Measurements from ENCODE around the gene ENO3. TPM values are rescaled to one million over a fixed set of nuclear protein-coding genes. Genes with fewer than 3 reads are reported as not detected.
A peak's percentile ranks its signal among the peaks of the same experiment; 100 is the strongest.

Gene ENO3
- total and polyA plus RNA-seq, 11 donors = 253 to 1,459 (median 668) TPM

DNA sequence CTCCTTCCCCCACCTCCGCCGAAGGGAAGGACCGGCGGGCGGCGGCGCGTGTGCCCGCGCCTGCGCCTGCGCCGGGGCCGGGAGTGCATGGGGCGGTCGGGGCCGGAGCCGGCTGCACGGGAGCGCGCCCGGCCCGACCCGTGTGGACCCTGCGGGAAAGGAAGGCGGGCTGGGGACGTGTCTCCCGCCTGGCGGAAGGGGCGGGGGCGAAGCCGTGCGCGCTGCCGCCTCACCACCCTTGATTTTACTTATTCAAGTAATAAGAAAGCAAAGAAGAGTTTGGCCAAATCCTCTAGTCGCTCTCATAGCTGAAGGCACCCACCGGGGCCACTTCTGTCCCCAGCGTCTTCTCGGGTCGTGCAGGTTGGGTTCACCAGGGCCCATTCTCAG is 2.0 kb upstream of the ENO3 start:
- Histone ChIP-seq H3K4me1 (peaks cover 11 to 79% (median 44%) of the 10 kb centered on the region in 12 donors), H3K9me3 (no peaks in the 10 kb centered on the region), H3K27ac (peak overlapping the region; percentile 96 to 100 (median 99)), H3K27me3 (no peaks in the 10 kb centered on the region), H3K36me3 (peaks cover 0 to 31% (median 27%) of the 10 kb centered on the region in 9 donors), H3K4me3 (peak overlapping the region; percentile 73 to 100 (median 98))
- WGBS, 4 donors = 0 to 3% (median 1%) methylated on average over 31 to 40 of the region's 40 CpGs
- intact Hi-C loops (cut with DNase I) = loop anchor here in 5 of 10 donors (1.0 to 5.0 kb wide), 5 partner anchors 9 to 48 kb away; partner anchors contain the start of genes SPAG7 (in 4 of the 5), RNF167 (in 2 of the 5), SLC25A11 (in 2 of the 5) and CAMTA2 (in 1 of the 5)
- TF ChIP-seq, protein P1, sequence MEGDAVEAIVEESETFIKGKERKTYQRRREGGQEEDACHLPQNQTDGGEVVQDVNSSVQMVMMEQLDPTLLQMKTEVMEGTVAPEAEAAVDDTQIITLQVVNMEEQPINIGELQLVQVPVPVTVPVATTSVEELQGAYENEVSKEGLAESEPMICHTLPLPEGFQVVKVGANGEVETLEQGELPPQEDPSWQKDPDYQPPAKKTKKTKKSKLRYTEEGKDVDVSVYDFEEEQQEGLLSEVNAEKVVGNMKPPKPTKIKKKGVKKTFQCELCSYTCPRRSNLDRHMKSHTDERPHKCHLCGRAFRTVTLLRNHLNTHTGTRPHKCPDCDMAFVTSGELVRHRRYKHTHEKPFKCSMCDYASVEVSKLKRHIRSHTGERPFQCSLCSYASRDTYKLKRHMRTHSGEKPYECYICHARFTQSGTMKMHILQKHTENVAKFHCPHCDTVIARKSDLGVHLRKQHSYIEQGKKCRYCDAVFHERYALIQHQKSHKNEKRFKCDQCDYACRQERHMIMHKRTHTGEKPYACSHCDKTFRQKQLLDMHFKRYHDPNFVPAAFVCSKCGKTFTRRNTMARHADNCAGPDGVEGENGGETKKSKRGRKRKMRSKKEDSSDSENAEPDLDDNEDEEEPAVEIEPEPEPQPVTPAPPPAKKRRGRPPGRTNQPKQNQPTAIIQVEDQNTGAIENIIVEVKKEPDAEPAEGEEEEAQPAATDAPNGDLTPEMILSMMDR (IDR thresholded peaks at IDR 0.05) = no peak
- peak in 1 of 2 donors; percentile 62 for TF ChIP-seq POLR2A (IDR thresholded peaks at IDR 0.05)
- peak; percentile 88 to 92 (median 90) for DNase-seq
- ATAC-seq = peak; percentile 64 to 82 (median 78)

DNA sequence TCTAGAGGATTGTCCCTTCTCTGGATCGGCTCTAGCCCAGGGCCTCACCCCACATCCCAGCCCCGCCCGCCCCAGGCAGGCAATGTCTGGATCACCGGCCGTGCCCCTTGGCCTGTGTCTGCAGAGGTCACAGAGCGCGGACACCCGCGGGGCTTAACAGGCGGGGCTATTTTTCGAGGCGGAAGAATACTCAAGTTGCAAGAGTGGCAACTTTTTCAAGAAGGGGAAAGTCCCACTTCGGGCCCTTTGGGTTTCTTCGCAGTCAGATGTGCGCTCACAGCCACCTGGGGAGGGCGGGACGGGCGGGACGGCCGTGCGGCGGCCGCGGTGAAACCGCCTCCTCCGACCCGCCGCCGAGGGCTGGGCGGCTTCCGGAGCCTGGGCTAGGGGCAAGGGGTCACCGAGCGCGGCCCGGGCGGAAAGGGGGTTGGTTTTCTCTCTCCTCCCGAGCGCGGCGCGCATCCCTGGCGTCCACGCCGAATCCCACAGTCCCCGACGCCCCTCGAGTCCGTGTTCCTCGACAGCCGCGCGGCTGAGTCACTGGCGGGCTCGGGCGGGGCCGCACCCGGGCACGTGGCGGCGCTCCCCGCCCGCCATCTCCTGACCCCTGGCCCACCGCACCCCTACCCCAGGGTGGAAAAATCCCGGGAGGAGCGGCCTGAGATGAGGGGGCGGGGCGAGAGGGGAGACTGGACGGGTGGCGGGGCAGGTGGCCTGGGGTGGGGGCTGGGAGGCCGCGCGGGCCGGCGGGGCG is 1.4 kb upstream of the ENO3 start:
- ATAC-seq = peak; percentile 10 to 33 (median 25)
- no peaks in the 10 kb centered on the region for H3K27me3 ChIP-seq
- peak overlapping the region; percentile 42 to 100 (median 98) for H3K4me3 ChIP-seq
- 0 to 1% (median 1%) methylated on average over 42 to 75 of the region's 75 CpGs for WGBS, 4 donors
- no peak for TF ChIP-seq POLR2A (IDR thresholded peaks at IDR 0.05)
- H3K9me3 ChIP-seq = no peaks in the 10 kb centered on the region
- H3K4me1 ChIP-seq = peaks cover 11 to 76% (median 41%) of the 10 kb centered on the region in 12 donors
- H3K36me3 ChIP-seq = peaks cover 0 to 25% (median 23%) of the 10 kb centered on the region in 9 donors
- intact Hi-C loops (cut with DNase I) = loop anchor here in 7 of 10 donors (1.0 to 5.0 kb wide), 5 partner anchors 17 to 47 kb away; partner anchors contain the start of genes SPAG7 (in 6 of the 7), CAMTA2 (in 1 of the 7), INCA1 (in 1 of the 7) and KIF1C (in 1 of the 7)
- H3K27ac ChIP-seq = peak overlapping the region; percentile 96 to 100 (median 99)
- DNase-seq = peak; percentile 77 to 87 (median 82)

DNA sequence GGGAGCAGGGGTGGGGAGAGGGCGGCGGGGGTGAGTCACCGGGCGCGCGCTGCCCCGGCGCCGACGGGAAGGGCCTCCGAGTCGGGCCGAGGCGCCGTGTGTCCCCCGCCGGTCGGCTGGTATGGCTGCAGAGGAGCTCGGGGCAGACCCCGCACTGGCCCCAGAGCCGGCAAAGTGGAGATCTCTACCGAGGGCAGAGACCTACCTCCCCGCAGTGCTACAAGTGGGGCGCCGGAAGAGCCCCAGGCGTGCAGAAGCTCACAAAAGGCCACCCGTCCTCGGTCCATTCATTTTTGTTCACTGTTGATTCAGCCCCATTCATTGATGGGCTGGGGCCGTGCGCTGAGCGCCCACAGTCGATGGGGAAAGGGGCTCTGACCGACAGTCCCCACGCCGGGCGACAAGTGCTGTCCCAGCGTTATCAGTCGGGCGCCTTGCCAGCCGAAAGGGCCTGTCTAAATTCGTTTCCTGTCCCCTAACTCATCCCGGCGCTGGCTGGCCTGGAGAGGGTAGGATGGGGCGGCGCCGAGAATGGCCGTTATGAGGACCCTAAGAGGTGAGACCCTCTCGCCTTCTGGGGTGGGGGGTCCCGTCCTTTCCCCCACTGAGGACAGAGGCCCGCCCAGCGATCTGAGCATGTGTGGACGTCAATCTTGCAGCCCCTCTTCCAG is 709 bp upstream of the ENO3 start:
- ATAC-seq (peak in 3 of 4 donors; percentile 10 to 52 (median 36)), DNase-seq (peak; percentile 75 to 91 (median 84))
- Histone ChIP-seq H3K9me3 (no peaks in the 10 kb centered on the region), H3K4me1 (peaks cover 7 to 69% (median 34%) of the 10 kb centered on the region in 12 donors), H3K27me3 (no peaks in the 10 kb centered on the region), H3K4me3 (peak overlapping the region; percentile 42 to 100 (median 98)), H3K36me3 (peaks cover 0 to 21% (median 16%) of the 10 kb centered on the region in 9 donors), H3K27ac (peak overlapping the region; percentile 96 to 100 (median 99))
- TF ChIP-seq POLR2A (IDR thresholded peaks at IDR 0.05) = peak in 1 of 2 donors; percentile 3
- TF ChIP-seq, protein P1 (IDR thresholded peaks at IDR 0.05) = no peak
- intact Hi-C loops (cut with DNase I) = loop anchor here in 3 of 10 donors (1.0 to 2.0 kb wide), 3 partner anchors 17 to 19 kb away; partner anchors contain the start of gene SPAG7 (in 2 of the 3)
- WGBS, 4 donors = 3 to 5% (median 4%) methylated on average over 40 to 52 of the region's 52 CpGs

DNA sequence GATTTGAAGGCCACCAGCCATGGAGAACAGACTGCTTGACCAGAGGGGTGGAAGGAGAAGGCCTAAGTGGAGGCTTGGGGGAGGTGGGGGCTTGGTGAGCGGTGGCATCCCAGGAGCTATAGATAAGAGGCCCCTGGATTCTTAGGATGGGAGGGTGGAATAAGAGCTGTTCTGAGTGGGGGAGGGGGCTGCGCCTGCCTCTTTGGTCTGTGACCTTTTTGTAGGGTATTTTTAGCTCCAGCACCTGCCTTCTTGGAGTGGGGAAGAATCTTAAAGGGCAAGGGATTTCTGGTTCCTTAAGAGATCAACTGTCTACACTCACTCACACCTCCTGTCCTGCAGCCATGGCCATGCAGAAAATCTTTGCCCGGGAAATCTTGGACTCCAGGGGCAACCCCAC is 567 bp downstream of the ENO3 start:
- intact Hi-C loops (cut with DNase I) = loop anchor here in 2 of 10 donors (2.0 kb wide), 2 partner anchors 15 to 17 kb away; partner anchors contain the start of gene SPAG7 (in 1 of the 2)
- WGBS, 4 donors = 51 to 67% (median 57%) methylated on average over 3 of the region's 3 CpGs
- peak in 3 of 5 donors; percentile 43 to 66 (median 59) for DNase-seq
- Histone ChIP-seq H3K27me3 (no peaks in the 10 kb centered on the region), H3K36me3 (peaks cover 0 to 11% (median 3%) of the 10 kb centered on the region in 9 donors), H3K27ac (peak overlapping the region in 11 of 12 donors; percentile 96 to 100 (median 99)), H3K9me3 (no peaks in the 10 kb centered on the region), H3K4me3 (peak overlapping the region in 11 of 12 donors; percentile 3 to 100 (median 98)), H3K4me1 (peaks cover 0 to 63% (median 21%) of the 10 kb centered on the region in 12 donors)
- TF ChIP-seq, protein P1 (IDR thresholded peaks at IDR 0.05) = no peak
- no peak for TF ChIP-seq POLR2A (IDR thresholded peaks at IDR 0.05)
- ATAC-seq = no peak
